NCI-H82 treated with DMSO at 0.1 percent for 48 hours (cell line): ENCODE results near the gene LLCFC1.

Experiments used
- DNase-seq: peaks from one replicate; lab custom pipeline; 2025; ENCODE audit not compliant: unreplicated experiment; lab: John Stamatoyannopoulos, UW

The LLCFC1 gene

GRCh38 chr7:142939226-142939910, at the start of gene LLCFC1:
LLCFC1 (plus strand) TSS chr7:142939484; CDS start chr7:142939622, 138 bp downstream.
- no peak for DNase-seq

GRCh38 chr7:142889816-142890215, 49.5 kb upstream of the LLCFC1 start:
- no peak for DNase-seq

GRCh38 chr7:142890874-142891485, 48.3 kb upstream of the LLCFC1 start:
- no peak for DNase-seq

GRCh38 chr7:142891490-142892082, 47.7 kb upstream of the LLCFC1 start:
- no peak for DNase-seq

GRCh38 chr7:142892951-142893350, 46.3 kb upstream of the LLCFC1 start:
- no peak for DNase-seq

GRCh38 chr7:142894112-142894984, 44.9 kb upstream of the LLCFC1 start:
- no peak for DNase-seq

GRCh38 chr7:142894985-142895593, 44.2 kb upstream of the LLCFC1 start:
- DNase-seq: no peak

- no peak for DNase-seq
Observed at GRCh38 chr7:142896151-142896550, 43.1 kb upstream of the LLCFC1 start.

- DNase-seq: no peak
Observed at GRCh38 chr7:142896741-142897379, 42.4 kb upstream of the LLCFC1 start.

- no peak for DNase-seq
Observed at GRCh38 chr7:142897691-142898090, 41.6 kb upstream of the LLCFC1 start.

GRCh38 chr7:142898377-142899170, 40.7 kb upstream of the LLCFC1 start:
- DNase-seq: no peak

GRCh38 chr7:142899661-142900060, 39.6 kb upstream of the LLCFC1 start:
- DNase-seq: no peak

- DNase-seq: no peak
Observed at GRCh38 chr7:142901426-142902259, 37.6 kb upstream of the LLCFC1 start.

- DNase-seq: no peak
Observed at GRCh38 chr7:142904128-142904527, 35.2 kb upstream of the LLCFC1 start.

GRCh38 chr7:142905759-142906158, 33.5 kb upstream of the LLCFC1 start:
- DNase-seq: no peak

GRCh38 chr7:142906643-142907042, 32.6 kb upstream of the LLCFC1 start:
- no peak for DNase-seq

GRCh38 chr7:142908290-142908689, 31.0 kb upstream of the LLCFC1 start:
- DNase-seq: no peak

- peak; percentile 1 for DNase-seq
Observed at GRCh38 chr7:142908921-142909890, 30.1 kb upstream of the LLCFC1 start.
